Activated effector memory CD4-positive, alpha-beta T cell treated with anti-CD3 and anti-CD28 coated beads, Interleukin-2, amount 50 U/mL, for 16 hours (primary cell): Measurements from ENCODE around the gene TIMP3.

ENCODE experiments used
- DNase-seq: peaks from one replicate; pipeline ENCODE4 v3.0.0-alpha.2; 2020

TIMP3 gene

DNA sequence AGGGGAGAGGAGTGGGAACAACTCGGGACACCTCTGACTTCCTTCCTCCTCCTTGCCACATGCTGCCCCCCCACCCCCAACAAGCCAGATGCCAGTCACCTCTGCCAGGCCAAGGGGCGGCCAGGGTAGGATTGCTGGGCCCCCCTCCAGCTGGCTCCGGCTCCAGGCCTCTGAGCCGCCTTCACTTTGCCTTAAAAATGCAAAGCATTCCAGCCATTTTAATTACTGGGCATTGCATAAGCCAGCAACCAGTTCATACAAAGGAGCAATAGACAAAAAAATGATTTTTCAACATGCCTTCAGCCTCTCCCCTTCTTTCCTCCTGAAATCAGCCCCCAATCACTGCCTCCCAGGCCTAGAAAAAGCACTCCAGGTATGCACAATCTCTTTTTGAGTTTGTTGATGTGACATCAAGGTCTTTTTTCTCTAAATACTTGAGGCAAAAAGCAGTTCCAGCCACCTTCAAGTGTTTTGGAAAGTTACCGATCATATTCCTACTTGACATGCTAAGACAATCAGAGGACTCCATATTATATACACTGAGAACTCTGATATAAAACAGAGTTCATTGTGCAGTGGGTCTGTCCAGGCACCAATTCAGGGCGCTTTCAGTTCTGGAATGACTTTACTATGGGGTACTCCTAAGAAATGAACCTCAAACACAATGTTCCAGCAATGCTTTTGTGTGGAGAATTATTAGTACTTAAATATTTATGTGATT lies 12.4 kb upstream of the TIMP3 start:
- DNase-seq, result no peak

DNA sequence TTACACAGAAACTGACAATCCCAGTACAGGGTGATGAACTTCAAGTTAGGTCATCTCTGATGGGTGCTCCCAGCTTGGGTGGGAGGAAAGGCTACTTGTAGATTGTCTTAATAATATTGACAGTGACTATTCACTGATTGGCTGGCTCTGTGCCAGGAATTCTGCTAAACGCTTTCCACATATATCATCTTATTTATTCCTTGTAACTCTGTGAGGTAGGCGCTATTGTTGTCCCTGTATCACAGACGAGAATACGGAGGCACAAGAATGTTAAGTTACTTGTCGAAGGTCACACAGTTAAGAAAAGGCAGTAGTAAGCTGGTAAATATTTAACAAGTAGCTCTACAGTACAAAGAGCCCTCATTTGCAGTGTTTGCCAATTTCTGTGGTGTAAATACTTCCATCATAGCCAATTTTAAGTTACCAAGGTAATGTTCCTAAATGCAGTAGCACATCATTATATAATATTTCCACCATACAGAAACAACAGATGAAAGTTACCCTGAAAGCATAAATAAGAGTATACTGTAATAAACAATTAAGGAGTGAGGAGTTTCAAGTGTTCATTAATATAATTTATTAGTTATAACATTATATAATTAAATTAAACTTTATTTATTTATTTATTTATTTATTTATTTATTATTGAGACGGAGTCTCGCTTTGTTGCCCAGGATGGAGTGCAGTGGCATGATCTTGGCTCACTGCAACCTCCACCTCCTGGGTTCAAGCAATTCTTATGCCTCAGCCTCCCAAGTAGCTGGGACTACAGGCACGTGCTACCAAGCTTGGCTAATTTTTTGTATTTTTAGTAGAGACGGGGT lies 11.5 kb upstream of the TIMP3 start:
- DNase-seq, result no peak

DNA sequence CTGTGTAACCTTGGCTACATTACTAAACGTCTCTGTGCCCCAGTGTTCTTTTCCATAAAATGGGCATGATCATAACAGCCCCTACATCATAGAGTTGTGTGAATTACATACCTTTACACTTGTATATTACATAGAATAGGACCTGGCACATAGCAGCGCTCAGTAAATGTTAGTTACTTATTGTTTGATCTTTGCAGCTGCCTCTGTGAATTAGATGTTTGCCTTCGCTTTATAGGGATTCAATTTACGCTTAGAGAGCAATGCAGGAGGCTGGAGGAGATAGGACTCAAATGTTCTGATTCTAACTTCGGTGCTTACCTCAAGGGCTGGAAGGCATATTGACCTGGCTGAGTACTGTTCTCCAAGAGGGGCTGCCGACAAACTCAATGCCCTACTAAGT lies 10.4 kb upstream of the TIMP3 start:
- no peak for DNase-seq

DNA sequence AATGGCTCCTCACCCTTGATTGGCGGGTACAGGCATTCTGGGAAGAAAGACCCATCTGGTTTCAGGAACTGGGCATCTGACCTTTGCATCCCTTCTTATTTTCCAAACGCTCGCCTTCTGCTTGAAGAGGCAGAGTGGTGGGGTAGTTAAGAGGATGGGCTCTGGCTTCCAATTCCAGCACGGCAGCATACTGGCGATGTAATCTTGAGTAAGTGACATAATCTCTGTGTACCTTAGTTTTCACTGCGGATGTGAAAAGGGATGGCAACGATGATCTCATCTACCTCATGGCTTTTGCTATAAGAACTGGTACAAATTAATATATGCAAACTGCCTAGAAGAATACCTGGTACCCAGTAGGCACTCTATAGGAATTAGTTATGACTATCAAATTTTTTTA lies 10.0 kb upstream of the TIMP3 start:
- no peak for DNase-seq

DNA sequence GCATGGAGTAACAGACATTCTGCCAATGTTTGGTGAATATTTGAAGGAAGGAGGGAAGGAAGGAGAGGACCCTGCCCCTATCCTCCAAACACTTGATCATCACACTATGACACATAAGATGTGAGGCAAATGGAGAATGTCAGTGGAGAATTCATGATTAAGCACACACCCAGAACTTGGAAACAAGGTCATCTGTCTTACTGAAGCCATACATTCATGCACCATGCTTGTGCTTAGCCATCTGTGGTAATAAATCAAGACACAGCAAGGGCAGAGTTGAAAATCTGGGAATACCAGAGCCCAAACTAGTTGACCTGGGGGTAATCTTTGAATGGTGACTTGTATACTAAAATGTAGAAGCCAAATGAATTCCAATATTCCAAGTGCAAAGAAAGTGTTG lies 7.9 kb upstream of the TIMP3 start:
- no peak for DNase-seq

DNA sequence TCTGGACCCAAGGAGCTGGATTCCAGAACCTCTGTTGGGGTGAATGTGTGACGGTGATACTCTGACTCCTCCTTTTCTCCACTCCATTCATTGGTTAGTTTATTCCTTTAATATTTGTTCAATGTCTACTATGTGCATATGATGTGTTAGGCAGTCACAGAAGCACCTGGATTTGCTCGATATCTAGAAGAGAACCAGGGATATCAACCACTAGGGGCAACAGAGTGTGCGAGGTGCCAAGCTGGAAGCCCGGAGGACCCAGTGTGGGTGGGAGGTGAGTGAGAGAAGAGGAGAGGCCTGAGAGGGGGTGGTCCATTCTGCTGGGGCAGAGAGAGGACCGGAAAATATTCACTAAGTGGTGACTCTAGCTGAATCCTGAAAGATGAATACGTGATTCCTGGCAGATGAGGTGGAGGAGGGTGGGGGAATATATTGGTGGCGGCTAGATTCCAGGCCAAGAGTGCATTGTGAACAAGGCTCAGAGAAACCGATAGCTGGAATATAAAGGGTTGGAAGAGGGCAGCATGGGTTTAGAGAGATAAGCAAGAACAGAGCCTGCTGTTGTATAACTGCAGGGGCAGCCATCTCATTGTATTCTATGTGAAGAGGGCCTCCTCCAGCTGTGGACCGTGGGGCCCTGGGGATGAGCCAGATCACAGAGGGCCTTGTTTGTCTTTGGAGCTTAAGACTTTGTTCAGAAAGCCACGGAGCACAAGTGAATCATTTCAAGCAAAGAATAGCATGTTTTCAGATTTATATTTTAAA lies 6.9 kb upstream of the TIMP3 start:
- DNase-seq, result no peak

DNA sequence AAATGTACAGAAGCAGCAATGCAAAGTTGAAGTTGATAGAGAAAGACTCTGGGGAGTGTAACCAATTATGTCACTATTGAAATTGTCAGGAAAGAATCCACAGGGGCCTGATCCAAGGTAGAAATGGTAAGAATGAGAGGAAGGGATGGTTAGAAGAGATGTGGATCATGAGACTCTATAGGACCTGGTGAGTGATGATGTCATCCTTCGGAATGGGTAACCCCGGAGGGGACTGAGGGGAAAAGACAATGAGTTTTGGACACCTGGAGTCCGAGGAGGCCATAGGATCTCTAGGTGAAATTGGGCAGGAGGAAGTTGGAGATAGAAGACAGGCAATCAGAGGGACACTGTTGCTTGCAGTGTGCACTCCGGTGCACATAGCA lies 6.3 kb upstream of the TIMP3 start:
- DNase-seq, result no peak

DNA sequence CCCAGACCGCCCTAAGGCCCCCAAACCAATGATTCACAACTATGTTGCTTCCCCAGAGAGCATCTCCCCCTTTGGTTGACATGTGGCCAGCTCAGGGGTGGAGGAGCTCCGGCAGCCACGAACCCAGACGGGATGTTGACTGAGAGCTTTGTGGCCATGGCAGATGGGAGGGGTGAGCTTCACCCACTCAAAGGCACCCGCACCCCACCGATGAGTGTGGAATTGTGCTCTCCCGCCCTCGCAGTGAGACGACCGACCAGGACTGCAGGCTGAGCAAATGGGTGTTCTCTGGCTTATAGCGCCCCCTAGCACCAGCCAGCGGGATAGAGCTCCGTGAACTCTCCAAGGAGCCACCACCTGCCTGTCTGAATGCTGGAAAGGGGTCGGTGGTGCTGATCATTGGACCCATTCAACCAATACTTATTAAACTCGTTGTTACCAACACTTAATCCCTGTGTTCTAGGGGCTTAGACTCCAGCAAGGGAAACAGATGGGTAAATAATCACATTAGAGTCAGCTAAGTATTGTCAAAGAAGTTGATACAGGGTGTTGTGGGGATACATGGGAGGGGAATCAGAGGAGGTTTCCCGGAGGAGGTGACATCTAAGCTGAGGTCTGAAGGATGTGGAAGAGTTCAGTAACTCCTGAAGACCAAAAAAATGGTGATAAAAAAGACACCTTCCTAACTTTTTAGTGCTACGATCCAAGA lies 4.5 kb upstream of the TIMP3 start:
- peak; percentile 80 for DNase-seq

DNA sequence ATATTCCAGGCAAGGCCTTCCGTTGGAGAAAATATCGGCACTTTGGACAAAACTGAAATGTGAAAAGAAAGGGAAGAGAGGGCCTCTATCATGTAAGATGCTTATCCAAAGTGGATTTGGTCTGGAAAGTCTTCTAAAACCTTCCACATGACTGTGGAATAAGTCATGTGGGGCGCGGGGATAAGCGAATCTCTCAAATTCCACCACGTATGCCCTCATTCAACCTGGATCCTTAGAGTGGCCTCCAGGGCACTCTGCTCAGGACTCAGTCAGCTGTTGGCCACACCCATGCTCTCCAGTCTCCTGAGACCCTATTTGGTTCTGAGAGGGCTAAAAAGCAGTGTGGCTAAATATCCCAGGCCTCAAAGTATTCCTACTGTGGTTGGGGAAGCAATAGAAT lies 2.0 kb upstream of the TIMP3 start:
- DNase-seq, result no peak

DNA sequence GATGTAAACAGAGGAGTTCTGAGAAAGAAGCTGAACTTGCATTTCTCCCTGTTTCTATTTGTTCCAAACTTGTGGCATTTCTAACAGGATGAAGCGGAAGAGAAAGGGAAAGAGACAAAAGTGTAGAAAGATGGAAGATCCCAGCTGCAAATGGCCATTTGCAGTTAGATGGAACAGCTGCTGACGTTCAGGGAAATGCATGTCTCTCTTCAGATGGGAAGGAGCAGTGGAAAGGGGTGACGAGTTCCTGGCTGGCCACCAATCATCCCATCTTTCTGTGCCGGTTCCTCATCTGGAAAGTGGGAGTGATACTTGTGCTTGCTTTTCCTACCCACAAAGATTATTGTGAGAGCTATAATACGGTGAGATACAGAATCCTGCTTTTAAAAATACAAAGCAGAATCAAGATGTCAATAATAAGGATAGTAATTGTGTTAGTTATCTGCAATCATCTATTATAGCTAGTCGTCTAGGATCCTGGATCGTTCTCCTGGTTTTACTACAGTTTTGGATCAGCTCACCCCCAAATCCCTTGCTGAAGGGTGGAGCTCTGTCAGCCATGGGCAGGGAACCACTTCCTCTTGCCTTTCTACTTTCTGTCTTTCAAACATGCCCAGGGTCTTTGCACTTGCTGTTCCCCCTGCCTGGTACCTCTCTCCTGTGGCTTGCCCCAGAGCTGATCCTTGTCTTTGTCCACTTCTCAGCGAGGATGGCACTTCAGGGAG lies 1.2 kb upstream of the TIMP3 start:
- DNase-seq, result no peak

DNA sequence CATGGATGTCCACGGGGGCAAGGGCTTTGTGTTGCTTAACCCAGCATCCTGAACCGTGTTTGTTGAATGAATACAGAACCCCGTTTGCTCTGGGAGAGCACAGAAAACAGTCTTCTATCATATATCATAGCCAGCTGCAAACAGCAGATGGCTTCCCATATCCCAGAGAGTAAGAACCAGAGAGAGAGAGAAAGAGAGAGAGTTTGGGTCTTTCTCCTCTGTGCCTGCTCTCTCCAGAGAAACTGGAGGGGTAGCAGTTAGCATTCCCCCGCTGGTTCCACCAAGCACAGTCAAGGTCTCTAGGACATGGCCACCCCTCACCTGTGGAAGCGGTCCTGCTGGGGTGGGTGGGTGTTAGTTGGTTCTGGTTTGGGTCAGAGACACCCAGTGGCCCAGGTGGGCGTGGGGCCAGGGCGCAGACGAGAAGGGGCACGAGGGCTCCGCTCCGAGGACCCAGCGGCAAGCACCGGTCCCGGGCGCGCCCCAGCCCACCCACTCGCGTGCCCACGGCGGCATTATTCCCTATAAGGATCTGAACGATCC lies 440 bp upstream of the TIMP3 start:
- no peak for DNase-seq

DNA sequence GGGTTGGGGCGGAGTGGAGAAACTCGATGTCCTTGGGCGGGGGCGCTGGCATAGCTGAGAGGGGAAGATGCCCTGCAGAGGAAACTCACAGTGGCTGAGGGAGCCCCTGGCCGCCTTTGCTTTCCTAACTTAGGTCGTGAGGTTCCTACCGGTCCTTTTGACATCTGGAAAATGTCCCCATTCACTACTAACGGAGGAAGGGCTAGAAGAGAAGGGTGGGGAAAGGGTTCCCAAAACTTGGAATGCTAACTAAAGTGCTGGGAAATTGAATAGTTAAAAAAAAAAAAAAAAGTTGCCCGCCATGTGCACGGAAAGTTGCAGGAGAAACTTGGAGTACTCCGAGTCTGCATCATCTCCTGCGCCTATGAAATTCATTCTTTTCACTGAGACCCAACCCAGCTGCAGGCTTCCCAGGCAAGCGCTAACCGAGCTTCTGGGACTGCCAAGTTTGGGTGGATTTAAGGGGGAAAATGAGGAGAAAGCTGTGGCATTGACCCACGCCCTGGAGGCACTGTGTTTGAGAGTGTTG lies 796 bp downstream of the TIMP3 start:
- DNase-seq, result no peak

DNA sequence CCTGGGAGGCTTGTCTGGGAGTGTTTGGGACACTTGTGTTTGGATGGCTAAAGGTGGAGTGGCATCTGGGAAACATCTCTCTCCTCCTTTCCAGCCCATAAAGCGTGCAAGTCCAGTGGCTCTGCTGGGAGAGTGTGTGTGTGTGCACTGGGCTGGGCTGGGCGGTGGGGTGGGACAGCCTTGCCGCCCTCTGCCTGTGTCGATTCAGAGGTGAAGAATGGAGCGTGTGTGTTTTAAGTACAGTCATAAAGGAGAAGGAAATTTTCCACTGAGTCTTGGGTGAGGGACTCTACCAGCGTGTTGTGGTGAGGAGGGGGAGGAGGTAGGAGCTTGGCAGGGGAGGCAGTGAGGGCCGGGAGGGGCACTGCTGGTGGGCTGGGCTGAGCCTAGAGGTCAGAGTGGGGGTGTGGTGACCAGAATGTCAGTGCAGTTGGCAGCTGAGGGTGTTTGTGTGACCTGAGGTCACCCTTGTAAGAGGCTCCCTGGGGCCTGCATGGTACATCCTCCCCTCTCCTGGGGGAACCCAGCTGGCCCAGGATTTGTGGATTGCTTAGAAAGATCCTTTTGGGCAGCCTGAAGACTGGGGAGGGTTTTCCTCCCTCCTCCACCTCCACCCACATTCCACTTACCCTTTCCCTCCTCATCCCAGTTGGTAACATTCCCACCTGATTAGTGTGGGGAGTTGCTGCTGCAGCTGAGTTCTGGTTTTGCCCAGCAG lies 1.7 kb downstream of the TIMP3 start:
- no peak for DNase-seq

DNA sequence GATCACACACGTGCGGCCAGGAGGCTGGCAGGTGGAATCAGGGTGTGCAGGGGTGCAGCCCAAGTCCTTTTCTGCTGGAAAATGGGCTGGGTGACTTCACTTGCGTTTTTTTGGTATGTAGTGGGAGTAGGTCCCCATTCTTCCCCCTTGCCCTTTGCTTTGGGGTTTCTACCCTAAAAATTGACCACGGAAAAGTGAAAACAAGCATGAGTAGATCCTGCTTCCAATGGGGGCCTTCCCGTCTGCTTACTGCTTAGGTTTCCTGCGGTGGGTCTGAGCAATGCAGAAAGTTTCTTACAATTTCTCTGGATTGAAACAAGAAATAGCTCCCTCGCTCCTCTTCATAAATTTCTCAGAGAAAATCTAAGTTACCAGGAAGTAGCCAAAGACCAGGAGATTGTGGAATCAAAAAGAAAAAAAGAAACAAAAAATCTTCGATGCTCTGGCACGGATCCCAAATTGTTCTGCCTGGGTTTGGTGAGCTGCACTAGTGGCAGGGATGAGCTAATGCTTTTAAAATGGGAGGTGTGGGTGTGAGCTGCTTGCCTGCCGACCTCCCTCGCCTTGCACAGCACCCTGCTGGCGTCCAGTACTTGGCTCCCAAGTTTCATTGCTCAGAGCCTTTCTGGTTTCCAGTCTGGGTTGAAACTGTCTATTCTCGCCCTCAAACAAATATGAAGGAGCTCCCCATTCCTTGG lies 2.4 kb downstream of the TIMP3 start:
- no peak for DNase-seq

DNA sequence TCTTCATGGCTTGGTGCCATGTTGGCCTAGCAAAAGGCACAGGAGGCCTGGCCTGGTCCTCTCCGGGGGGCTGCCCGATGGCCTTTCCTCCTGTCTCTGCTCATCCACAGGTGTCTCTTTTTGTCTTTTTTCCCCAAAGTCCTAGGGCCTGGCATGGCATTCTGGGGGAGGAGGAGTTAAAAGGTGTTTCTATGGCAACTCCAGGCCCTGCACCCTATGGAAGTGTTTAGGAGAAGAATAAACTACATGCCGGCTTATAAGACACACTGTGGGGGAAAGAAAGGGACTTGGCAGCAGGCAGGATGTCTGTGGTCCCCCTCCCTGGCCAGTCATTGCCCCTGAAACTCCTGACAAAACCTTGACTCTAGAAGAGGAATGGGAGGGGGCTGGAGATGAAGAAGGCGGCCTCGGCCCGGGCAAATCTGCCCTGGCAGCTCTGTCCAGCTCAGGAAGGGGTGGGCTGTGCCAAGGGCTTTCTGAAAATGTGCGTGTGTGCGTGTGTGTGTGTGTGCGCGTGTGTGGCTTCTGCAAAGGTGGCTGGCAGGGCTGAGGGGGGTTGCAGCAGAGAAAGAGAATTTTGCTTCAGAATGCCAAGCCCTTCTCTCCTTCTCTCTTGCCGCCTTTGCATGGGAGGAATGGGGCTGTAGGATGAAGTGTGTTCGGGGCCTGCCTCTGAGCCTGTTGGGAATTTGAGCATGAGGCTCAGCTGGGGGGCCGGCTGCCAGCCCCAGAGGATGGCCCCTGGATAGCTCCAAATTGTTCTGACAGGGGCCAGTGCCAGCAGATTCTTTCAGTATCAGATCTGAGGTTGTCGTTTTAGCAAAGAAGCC lies 3.2 kb downstream of the TIMP3 start:
- no peak for DNase-seq

DNA sequence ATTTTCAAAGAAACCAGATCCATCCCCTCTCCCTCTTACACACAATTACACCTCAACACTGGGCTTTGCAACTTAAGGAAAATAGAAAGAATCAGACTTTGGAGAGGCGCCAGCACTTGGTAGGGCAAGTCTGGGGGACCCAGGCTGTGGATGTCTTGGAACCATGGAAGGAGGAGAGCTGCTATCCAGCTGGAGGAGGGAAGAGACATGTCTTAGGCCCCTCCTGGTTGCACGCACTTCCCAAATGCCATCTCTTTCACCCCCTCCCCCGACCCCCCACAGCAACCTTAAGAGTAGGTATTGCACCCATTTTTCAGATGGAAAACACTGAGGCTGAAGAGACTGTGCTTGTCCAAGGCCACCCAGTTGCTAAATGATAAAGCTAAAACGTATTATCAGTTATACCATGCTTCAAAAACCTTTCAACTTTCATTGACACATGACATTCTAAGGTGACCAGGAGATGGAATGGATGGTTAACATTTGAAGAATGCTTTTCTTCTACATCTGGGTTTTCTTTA lies 3.9 kb downstream of the TIMP3 start:
- DNase-seq, result no peak

DNA sequence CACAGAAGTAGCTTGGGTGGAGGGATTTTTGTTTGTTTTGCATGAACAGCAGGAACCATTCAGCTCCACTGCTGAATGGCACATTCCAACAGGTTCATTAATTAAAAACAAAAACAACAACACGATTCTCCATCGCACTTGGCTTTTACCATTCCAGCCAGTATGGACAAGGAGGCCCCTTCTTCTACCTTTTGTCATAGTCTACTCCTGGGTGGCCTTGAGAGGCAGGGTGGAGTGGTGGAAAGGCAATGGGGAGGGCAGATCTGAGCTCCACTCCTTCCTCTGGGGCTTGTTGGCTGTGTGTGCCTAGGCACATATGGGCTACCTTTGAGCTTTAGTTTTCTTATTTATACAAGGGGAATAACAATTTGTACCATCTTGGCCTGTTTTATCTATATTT lies 4.8 kb downstream of the TIMP3 start:
- no peak for DNase-seq

DNA sequence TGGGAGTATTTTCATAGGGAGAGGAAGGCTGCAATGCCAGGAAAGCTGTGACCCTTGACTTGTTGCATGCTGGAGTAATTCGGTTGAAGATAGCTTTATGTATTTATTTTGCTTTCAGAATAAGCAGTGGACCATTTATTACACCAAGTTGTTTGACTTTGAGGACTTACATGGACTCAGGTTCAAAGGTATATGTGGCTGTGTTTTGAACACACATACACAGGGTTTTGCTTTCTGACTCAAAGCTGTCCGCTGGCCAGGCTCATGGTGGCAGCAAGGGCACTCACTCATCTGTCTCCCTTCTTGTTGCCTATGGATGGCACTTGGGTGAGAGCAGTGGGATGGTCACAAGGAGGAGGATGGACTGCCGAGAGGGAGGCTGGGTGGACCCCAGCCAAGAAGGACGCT lies 6.5 kb downstream of the TIMP3 start:
- DNase-seq, result no peak

DNA sequence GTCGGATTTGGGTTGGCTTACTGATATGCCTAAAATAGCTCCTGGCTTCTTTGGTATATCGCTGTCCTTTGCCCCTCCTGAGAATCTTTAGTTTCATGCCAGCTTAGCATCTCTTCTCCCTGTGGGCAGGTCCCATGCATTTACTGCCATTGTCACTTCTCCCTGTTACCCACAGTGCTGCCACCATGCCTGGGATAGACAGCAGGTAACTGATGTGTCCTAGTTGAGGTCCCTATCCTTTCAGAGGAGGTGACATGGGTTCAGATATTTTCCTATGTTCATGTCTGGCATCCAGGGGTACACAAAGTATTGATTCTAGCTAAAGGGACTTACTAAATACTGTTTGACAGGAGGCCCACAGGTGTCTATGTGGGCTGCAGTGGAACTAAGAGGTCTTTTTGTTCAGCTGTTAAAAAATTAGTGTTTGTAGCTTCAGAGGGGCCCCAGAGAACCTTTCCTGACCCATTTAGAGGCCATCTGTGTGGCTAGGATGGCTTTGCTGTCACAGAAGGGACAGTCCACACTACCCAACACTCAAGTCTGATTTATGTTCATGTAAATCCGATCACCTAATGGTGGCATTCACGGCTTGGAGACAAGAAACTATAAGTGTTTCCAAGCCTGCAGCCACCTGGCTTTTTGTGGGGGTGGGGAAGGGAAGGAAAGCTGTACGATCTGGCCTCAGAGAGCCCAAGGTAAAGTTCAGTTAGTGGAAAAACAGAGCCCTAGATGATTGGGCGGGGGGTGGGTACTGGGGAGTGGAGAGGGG lies 8.5 kb downstream of the TIMP3 start:
- no peak for DNase-seq
